Measurements from ENCODE around the gene CAB39.

DNA sequence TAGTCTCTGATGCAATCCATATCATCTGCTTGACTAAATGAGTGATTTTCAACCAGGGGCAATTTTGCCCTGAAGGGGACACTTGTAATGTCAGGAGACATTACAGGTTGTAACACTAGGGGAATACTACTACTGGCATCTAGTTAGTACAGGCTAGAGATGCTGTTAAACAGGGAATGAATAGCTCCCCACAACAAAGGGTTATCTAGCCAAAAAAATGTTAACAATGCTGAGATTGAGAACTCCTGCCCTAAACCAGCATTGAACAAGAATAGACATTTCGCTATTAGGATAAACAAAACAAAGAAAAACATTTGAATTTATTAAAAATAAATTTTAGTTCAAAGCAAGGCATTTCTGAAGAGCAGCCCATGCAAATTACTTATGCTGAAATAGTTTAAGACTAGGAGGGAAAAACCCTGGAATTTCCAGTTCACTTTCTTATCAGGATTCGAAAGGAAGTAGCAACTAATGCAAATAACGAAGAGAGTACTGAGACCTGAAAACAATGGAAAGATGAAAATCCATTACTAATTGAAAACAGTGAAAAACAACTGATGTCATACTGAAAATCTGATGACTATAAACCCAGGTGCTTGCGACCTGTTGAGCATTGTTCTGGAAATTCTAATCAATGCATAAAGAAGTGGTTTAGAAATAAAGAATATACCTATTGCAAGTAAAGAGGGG, 53.1 kb downstream of the CAB39 start:
- TF ChIP-seq CTCF (IDR thresholded peaks at IDR 0.05; ENCODE audit: insufficient read depth, low read depth, low read length) (no peak), EZH2 (IDR thresholded peaks at IDR 0.05; ENCODE audit: insufficient read depth, low read length) (no peak)
